ENCODE data around the gene YEATS2.

Gene YEATS2

DNA sequence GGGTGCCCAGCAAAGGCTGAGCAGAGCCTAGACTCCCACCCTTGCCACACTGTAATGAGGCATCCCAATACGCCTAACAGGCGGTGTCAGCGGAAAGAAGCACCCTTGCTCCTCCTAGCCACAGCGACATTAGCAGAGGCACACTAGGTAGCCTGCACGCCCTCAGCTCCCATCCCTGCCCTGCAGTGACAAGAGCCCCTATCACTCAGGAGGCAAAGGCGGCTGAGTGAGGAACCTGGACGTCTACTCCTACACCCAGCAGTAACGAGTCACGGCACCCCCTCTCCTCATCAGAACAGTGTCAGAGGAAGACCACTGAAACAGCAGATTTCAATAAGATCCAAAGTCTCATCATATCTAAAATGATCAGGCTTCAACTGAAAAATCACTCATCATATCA lies 139.8 kb downstream of the YEATS2 start:
- DNase-seq (ENCODE audit: low spot score), result no peak

DNA sequence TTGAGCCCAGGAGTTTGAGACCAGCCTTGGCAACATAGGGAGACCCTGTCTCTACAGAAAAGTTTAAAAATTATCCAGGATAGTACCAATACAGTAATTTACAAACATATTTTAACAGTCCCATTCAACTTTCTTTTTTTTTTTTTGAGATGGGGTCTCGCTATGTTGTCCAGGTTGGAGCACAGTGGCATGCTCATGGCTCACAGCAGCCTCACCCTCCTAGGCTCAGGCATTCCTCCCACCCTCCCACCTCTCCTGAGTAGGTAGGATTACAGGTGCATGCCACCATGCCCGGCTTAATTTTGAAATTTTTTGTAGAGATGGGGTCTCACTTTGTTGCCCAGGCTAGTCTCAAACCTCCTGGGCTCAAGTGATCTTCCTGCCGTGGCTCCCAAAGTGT lies 140.3 kb downstream of the YEATS2 start:
- DNase-seq (ENCODE audit: low spot score), result no peak

DNA sequence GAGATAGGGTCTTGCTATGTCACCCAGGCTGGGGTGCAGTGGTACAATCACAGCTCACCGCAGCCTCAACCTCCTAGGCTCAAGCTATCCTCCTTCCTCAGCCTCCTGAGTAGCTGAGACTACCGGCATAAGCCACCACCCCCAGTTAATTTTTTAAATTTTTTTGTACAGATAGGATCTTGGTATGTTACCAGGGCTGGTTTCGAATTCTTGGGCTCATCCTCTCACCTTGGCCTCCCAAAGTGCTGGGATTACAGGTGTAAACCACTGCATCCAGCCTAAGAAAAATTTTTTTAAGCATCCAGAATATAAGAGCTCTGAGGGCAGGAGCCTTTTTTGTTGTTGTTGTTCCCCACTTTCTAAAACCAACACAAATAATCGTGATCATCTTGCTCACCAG lies 142.2 kb downstream of the YEATS2 start:
- DNase-seq (ENCODE audit: low spot score), result no peak

DNA sequence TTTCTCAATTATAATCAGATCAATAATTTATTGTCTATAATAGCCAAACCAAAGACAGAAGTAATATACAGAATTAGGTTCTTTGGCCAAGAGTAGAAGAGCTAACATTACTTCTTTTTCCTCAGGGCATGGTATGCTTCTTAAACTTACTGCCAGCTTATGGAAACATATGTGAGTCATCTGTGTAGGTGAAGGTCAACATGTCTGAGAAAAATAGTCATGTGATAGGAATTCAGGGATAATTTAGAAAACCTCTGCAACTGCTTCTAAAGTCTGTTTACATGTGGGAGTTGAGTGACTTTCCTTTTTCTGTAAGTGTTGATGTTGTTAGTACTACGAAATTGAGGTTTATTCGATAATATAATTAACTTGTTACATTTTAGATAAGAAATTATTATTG lies 147.0 kb downstream of the YEATS2 start:
- DNase-seq (ENCODE audit: low spot score), result no peak

DNA sequence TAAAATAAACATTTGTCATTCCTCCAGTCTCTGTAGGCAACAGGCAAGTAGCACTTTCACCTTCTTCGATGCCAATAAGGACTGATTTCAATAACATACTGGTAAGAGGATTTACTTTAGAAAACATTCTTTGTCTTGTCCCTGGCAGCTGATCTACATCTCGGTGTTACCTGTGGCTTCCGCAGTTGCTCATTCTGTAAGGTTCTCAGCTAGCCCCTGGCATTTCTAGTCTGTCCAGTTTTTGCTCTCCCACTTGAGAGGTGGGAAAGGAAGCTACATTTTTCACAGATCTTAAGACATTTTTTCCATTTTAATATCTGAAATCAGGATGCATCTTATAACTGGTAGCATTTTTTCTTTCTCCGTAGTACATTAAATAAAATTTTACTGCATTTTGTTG lies 147.5 kb downstream of the YEATS2 start:
- no peak for DNase-seq (ENCODE audit: low spot score)

DNA sequence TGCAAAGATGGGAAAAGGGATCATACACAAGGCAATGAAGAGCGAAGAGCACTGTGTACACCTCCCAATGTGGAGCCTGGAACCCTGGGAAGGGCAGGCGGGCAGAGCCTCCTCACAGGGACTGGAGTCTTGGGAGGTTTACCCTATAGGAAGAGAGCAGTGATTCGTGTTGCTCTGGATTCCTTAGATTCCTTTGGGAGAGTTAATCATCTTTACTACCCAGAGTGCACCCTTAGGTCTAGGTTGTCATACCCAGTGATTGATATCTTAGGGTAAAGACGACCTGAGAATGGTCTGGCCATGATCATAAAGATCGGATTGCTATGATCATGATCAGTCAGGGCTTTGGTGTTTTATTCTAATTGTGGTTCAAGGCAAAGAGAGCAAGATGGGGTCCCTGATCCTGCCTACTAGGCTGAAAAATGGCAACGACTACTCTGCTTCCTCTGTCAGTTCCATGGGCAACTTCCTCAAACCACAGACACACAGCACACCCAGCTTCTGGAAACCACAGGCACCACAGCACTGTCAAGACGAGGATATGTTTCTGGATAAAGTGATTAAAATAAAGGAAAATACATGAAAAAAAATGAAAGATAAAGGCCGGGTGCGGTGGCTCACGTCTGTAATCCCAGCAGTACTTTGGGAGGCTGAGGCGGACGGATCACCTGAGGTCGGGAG lies 148.2 kb downstream of the YEATS2 start:
- no peak for DNase-seq (ENCODE audit: low spot score)

DNA sequence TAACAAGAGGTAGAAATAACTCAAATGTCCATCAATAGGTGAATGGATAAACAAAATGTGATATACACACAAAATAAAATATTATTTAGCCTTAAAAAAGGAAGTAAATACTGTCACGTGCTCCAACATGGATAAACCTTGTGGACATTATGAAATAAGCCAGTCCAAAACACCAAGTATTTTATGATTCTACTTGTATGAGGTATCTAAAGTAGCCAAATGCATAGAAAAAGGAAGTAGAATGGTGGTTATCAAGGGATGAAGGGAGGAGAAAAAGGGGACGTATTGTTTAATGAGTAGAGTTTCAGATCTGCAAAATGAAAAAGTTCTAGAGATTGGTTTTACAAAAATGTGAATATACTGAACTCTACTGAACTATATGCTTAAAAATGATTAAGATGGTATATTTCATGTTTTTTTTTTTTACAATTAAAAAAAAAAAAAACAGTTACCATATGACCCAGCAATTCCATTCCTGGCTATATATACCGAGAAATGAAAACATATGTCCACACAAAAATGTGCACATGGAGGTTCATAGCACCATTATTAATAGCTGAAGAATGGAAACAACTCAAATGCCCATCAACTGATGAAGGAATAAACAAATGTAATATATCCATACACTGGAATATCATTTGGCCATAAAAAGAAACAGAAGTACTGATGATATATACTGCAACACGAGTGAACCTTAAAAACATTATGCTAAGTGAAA lies 156.9 kb downstream of the YEATS2 start:
- no peak for DNase-seq (ENCODE audit: low spot score)

DNA sequence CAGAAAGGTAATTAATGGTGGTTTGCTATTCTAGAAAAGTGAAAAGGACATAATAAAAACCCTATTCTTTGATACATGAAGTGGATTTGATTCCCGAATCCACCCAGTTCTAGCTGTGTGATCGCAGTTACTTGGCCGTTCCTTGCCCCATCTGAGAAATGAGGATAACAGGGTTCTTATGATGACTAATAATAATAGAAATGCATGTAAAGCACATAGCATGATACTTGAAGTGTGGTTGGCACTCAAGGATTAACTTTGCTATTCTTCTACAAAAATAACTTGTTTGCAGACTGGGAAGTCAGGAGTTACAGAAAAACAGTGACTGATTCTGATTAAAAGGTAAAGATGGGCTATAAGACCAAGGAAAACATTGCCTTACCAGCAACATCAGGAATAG lies 160.3 kb downstream of the YEATS2 start:
- DNase-seq (ENCODE audit: low spot score), result no peak

All from left forelimb (tissue), 1 donor.